ENCODE data around the gene PHGDH.

Gene PHGDH

GRCh38 chr1:119743776-119744597 is 32.3 kb downstream of the PHGDH start:
- POLR2A ChIA-PET (ENCODE audit: low non-redundant PET), result no interaction called here
- H3K27ac ChIP-seq, result peak overlapping the region; percentile 53
- TF ChIP-seq, protein P1, sequence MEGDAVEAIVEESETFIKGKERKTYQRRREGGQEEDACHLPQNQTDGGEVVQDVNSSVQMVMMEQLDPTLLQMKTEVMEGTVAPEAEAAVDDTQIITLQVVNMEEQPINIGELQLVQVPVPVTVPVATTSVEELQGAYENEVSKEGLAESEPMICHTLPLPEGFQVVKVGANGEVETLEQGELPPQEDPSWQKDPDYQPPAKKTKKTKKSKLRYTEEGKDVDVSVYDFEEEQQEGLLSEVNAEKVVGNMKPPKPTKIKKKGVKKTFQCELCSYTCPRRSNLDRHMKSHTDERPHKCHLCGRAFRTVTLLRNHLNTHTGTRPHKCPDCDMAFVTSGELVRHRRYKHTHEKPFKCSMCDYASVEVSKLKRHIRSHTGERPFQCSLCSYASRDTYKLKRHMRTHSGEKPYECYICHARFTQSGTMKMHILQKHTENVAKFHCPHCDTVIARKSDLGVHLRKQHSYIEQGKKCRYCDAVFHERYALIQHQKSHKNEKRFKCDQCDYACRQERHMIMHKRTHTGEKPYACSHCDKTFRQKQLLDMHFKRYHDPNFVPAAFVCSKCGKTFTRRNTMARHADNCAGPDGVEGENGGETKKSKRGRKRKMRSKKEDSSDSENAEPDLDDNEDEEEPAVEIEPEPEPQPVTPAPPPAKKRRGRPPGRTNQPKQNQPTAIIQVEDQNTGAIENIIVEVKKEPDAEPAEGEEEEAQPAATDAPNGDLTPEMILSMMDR (conservative IDR thresholded peaks at IDR 0.05; ENCODE audit: low read depth), result peak; percentile 83
- peak; percentile 74 for DNase-seq (ENCODE audit: low spot score)
- CTCF ChIA-PET, result interaction anchor here (0.6 to 1.9 kb wide), 13 partner anchors 13 to 609 kb away, joined by 3 to 17 read pairs (median 3); no protein-coding TSS in a partner anchor

DNA sequence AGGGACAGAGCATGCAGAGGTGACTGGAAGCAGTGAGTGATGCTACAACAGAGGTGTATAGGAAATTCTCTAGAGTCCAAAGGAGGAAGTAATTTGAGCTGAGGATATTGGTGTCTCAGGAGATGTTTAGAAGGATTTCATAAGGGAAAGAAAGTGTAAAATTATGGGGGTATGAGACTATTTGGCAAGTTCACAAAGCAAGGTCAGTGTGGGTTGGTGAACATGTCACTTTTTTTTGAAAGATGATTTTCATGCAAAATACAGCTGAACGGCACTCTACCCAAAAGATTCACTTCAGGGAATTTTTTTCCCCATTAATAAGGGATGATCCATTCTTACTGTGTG is 32.8 kb downstream of the PHGDH start:
- no peak overlapping the region for H3K27ac ChIP-seq
- CTCF ChIA-PET, result interaction anchor here (0.7 to 1.9 kb wide), 8 partner anchors 15 to 204 kb away, joined by 3 to 17 read pairs (median 3); no protein-coding TSS in a partner anchor
- TF ChIP-seq, protein P1 (conservative IDR thresholded peaks at IDR 0.05; ENCODE audit: low read depth), result no peak
- POLR2A ChIA-PET (ENCODE audit: low non-redundant PET), result no interaction called here
- no peak for DNase-seq (ENCODE audit: low spot score)

GRCh38 chr1:119745034-119745433 is 33.3 kb downstream of the PHGDH start:
- TF ChIP-seq, protein P1 (conservative IDR thresholded peaks at IDR 0.05; ENCODE audit: low read depth), result no peak
- ChIA-PET CTCF (interaction anchor here (0.5 to 1.9 kb wide), 8 partner anchors 12 to 204 kb away, joined by 3 to 17 read pairs (median 3); no protein-coding TSS in a partner anchor), POLR2A (ENCODE audit: low non-redundant PET) (no interaction called here)
- H3K27ac ChIP-seq, result no peak overlapping the region
- DNase-seq (ENCODE audit: low spot score), result no peak

DNA sequence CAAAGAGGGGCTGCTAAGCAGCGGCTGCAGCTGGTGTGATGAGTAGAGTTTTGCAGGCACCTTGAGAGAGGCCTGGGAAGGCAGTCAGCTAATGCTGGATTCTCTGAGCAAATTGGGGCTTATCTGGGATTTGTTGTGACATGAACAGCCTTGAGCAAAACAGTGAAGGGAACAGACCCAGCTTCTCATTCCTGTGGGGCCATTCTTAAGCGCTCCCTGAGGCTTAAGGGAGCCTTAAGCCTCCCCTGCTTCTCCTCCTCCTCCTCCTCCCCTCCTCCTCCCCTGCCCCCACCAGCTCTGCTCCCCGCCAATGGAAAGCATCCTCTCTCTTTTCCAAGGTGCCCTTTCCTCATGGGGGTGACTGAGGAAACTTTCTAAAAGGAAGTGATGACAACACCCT is 35.7 kb downstream of the PHGDH start:
- DNase-seq (ENCODE audit: low spot score), result peak; percentile 43
- POLR2A ChIA-PET (ENCODE audit: low non-redundant PET), result no interaction called here
- H3K27ac ChIP-seq, result peak overlapping the region; percentile 68

DNA sequence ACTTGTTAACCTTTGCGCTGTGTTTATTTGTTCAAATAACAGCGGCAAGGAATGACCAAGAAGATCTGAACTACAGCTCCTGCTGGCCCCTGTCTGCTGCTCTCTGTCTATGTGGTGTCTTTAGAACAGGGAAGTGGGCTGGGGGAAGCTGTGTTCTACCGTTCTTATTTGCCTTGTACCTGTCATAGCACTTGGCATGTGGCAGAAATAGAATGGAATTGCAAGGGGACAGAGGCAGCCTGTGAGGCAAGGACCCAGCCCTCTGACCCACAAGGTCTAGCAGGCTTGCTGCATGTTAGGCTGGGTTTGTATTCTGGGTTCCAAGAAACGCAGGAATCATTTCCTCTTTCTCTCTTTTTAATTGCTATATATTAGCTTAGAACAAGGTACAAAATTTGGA is 36.3 kb downstream of the PHGDH start:
- TF ChIP-seq, protein P1 (conservative IDR thresholded peaks at IDR 0.05; ENCODE audit: low read depth), result no peak
- POLR2A ChIA-PET (ENCODE audit: low non-redundant PET), result no interaction called here
- DNase-seq (ENCODE audit: low spot score), result no peak
- CTCF ChIA-PET, result interaction anchor here (0.7 kb wide), 1 partner anchor 38 kb away, joined by 3 read pairs; no protein-coding TSS in a partner anchor
- H3K27ac ChIP-seq, result no peak overlapping the region

More for the DNA sequence above, 35.7 kb downstream of the PHGDH start:
- CTCF ChIA-PET, result no interaction called here
- TF ChIP-seq, protein P1 (conservative IDR thresholded peaks at IDR 0.05; ENCODE audit: low read depth), result no peak

GRCh38 chr1:119752592-119752991 is 40.9 kb downstream of the PHGDH start:
- DNase-seq (ENCODE audit: low spot score), result no peak
- CTCF ChIA-PET, result no interaction called here
- H3K27ac ChIP-seq, result no peak overlapping the region
- POLR2A ChIA-PET (ENCODE audit: low non-redundant PET), result no interaction called here
- TF ChIP-seq, protein P1 (conservative IDR thresholded peaks at IDR 0.05; ENCODE audit: low read depth), result no peak

Measured in RWPE1 (cell line).